Subcutaneous adipose tissue (tissue), 4 donors: ENCODE results near the gene SLC22A4. TPM values are rescaled to one million over a fixed set of nuclear protein-coding genes. Genes with fewer than 3 reads are reported as not detected.

ENCODE experiments used
- CTCF ChIP-seq: fragments of 450-650 bp; IDR thresholded peaks from one replicate; pipeline ENCODE4 v1.5.1; 2016; ENCODE audit warnings: low read depth, mild to moderate bottlenecking, control low read depth, antibody characterized with exemption, moderate library complexity
- total RNA-seq, 4 donors: library from RNA; depleted of rRNA; stranded (reverse); fragments of >200 nt; gene quantifications; one replicate each; pipeline ENCODE4 v1.1.0, GENCODE V29; 2016

Gene SLC22A4
- total RNA-seq, 4 donors from 2014 or later = 0.33 to 1.2 (median 0.66) TPM; not detected in 1

GRCh38 chr5:132301344-132302271 lies 7.4 kb downstream of the SLC22A4 start:
- TF ChIP-seq CTCF = no peak

GRCh38 chr5:132302413-132302812 lies 8.2 kb downstream of the SLC22A4 start:
- no peak for TF ChIP-seq CTCF

GRCh38 chr5:132303589-132303988 lies 9.4 kb downstream of the SLC22A4 start:
- TF ChIP-seq CTCF = no peak

- TF ChIP-seq CTCF = no peak
Observed at GRCh38 chr5:132305420-132305819, 11.2 kb downstream of the SLC22A4 start.

- no peak for TF ChIP-seq CTCF
Observed at GRCh38 chr5:132308701-132309100, 14.5 kb downstream of the SLC22A4 start.

GRCh38 chr5:132309679-132310078 lies 15.5 kb downstream of the SLC22A4 start:
- TF ChIP-seq CTCF = no peak

- TF ChIP-seq CTCF = no peak
Observed at GRCh38 chr5:132310141-132310834, 16.1 kb downstream of the SLC22A4 start.
